ENCODE data around the gene SEPTIN8. TPM values are rescaled to one million over a fixed set of nuclear protein-coding genes. Genes with fewer than 3 reads are reported as not detected.

Gene SEPTIN8
- total RNA-seq, 4 donors from 2014 or later = 31.9 to 44.9 (median 38.3) TPM

GRCh38 chr5:132746954-132747615 is 30.0 kb downstream of the SEPTIN8 start, which contains the start of gene CCNI2:
Gene CCNI2, plus strand, starts transcription at chr5:132747426. Its CDS starts 70 bp downstream, at chr5:132747496.
- no peak for DNase-seq
- H3K9me3 ChIP-seq = no peaks in the 10 kb centered on the region
- intact Hi-C loops (cut with DNase I) = no loop called here
- no peaks in the 10 kb centered on the region for H3K36me3 ChIP-seq
- H3K27me3 ChIP-seq = peaks cover 0 to 57% (median 0%) of the 10 kb centered on the region in 4 donors
- WGBS, 2 donors = 6 to 14% methylated on average over 5 to 17 of the region's 59 CpGs
- peaks cover 0 to 19% (median 9%) of the 10 kb centered on the region in 3 donors for H3K4me1 ChIP-seq
- H3K27ac ChIP-seq = peak within 1 kb of the TSS in 2 of 4 donors; percentile 1 to 26
- H3K4me3 ChIP-seq = peak within 1 kb of the TSS; percentile 33 to 69 (median 48)
- peak in 3 of 6 experiments; percentile 6 to 21 (median 12) for TF ChIP-seq CTCF (IDR thresholded peaks at IDR 0.05)
- TF ChIP-seq POLR2A (IDR thresholded peaks at IDR 0.05) = no peak

- Histone ChIP-seq H3K4me1 (peaks cover 0 to 19% (median 9%) of the 10 kb centered on the region in 3 donors), H3K27ac (no peak overlapping the region), H3K36me3 (no peaks in the 10 kb centered on the region), H3K27me3 (peaks cover 0 to 58% (median 0%) of the 10 kb centered on the region in 4 donors), H3K4me3 (peak overlapping the region; percentile 33 to 69 (median 48)), H3K9me3 (no peaks in the 10 kb centered on the region)
- no peak for DNase-seq
- 27 to 34% methylated on average over 3 of the region's 3 CpGs for WGBS, 2 donors
- intact Hi-C loops (cut with DNase I) = no loop called here
- no peak for TF ChIP-seq POLR2A (IDR thresholded peaks at IDR 0.05)
- TF ChIP-seq CTCF (IDR thresholded peaks at IDR 0.05) = no peak
These were observed 30.5 kb downstream of the SEPTIN8 start for GRCh38 chr5:132746592-132746953.

GRCh38 chr5:132744659-132745058 is 32.4 kb downstream of the SEPTIN8 start:
- H3K27ac ChIP-seq = no peak overlapping the region
- intact Hi-C loops (cut with DNase I) = no loop called here
- DNase-seq = no peak
- 55 to 87% methylated on average over 2 of the region's 2 CpGs for WGBS, 2 donors
- peaks cover 0 to 19% (median 9%) of the 10 kb centered on the region in 3 donors for H3K4me1 ChIP-seq
- TF ChIP-seq POLR2A (IDR thresholded peaks at IDR 0.05) (no peak), CTCF (IDR thresholded peaks at IDR 0.05) (no peak)
- H3K27me3 ChIP-seq = peaks cover 0 to 65% (median 0%) of the 10 kb centered on the region in 4 donors
- H3K36me3 ChIP-seq = no peaks in the 10 kb centered on the region
- H3K9me3 ChIP-seq = no peaks in the 10 kb centered on the region
- H3K4me3 ChIP-seq = no peak overlapping the region

GRCh38 chr5:132742626-132743025 is 34.4 kb downstream of the SEPTIN8 start:
- TF ChIP-seq POLR2A (IDR thresholded peaks at IDR 0.05) = no peak
- TF ChIP-seq CTCF (IDR thresholded peaks at IDR 0.05) = no peak

GRCh38 chr5:132742158-132742557 is 34.9 kb downstream of the SEPTIN8 start:
- no peaks in the 10 kb centered on the region for H3K36me3 ChIP-seq
- TF ChIP-seq CTCF (IDR thresholded peaks at IDR 0.05) (no peak), POLR2A (IDR thresholded peaks at IDR 0.05) (no peak)
- no peaks in the 10 kb centered on the region for H3K9me3 ChIP-seq
- H3K4me3 ChIP-seq = no peak overlapping the region
- H3K27me3 ChIP-seq = peaks cover 0 to 54% (median 0%) of the 10 kb centered on the region in 4 donors
- intact Hi-C loops (cut with DNase I) = no loop called here
- 86 to 95% methylated on average over 2 of the region's 2 CpGs for WGBS, 2 donors
- no peak for DNase-seq
- H3K27ac ChIP-seq = no peak overlapping the region
- peaks cover 0 to 13% (median 4%) of the 10 kb centered on the region in 3 donors for H3K4me1 ChIP-seq

More at GRCh38 chr5:132742626-132743025, 34.4 kb downstream of the SEPTIN8 start:
- Histone ChIP-seq H3K9me3 (no peaks in the 10 kb centered on the region), H3K4me3 (no peak overlapping the region), H3K27me3 (peaks cover 0 to 58% (median 0%) of the 10 kb centered on the region in 4 donors), H3K36me3 (no peaks in the 10 kb centered on the region), H3K4me1 (peaks cover 0 to 17% (median 8%) of the 10 kb centered on the region in 3 donors), H3K27ac (no peak overlapping the region)
- no peak for DNase-seq
- intact Hi-C loops (cut with DNase I) = no loop called here
- 88 to 92% methylated on average over 5 of the region's 5 CpGs for WGBS, 2 donors
